ENCODE data around the gene STPG1. TPM values are rescaled to one million over a fixed set of nuclear protein-coding genes. Genes with fewer than 3 reads are reported as not detected.

Gene STPG1
- total RNA-seq, 1 donor from 2014 or later = 5.3 TPM

GRCh38 chr1:24437631-24438396 is 24.2 kb upstream of the STPG1 start:
- Histone ChIP-seq H3K4me3 (ENCODE audit: low read depth, low read length) (no peak overlapping the region), H3K27me3 (ENCODE audit: control insufficient read depth, insufficient read depth, low read length) (no peaks in the 10 kb centered on the region), H3K36me3 (ENCODE audit: control insufficient read depth, insufficient read depth, low read length) (peaks cover 8% of the 10 kb centered on the region)
- TF ChIP-seq CTCF (IDR thresholded peaks at IDR 0.05; ENCODE audit: insufficient read depth, low read length, severe bottlenecking) = no peak
- FAIRE-seq = no peak
- DNase-seq (ENCODE audit: low read depth) = peak; percentile 33

DNA sequence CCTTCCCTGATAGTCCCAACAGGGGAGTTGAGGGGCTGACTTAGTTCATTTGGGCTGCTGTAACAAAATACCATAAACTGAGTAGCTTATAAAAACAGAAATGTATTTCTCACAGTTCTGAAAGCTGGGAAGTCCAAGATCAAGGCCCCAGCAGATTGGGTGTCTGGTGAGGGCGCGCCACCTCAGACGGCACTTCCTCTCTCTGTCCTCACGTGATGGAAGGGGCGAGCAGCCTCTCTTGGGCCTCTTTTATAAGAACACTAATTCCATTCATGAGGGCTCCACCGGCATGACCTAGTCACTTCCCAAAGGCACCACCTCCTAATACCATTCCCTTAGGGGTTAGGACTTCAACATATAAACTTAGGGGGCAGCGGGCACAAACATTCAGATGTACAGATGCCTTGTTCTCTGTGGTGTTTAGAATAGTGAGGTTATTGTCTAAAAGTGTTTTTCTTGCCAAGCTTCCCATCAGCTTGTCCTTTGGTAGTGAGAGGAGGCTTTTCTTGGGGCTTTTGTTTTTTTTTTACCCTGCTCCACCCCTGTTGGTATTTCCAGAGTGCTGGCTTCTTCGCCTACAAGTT is 22.3 kb upstream of the STPG1 start:
- Histone ChIP-seq H3K27me3 (ENCODE audit: control insufficient read depth, insufficient read depth, low read length) (no peaks in the 10 kb centered on the region), H3K36me3 (ENCODE audit: control insufficient read depth, insufficient read depth, low read length) (peaks cover 7% of the 10 kb centered on the region), H3K4me3 (ENCODE audit: low read depth, low read length) (no peak overlapping the region)
- FAIRE-seq (no peak), DNase-seq (ENCODE audit: low read depth) (no peak)
- no peak for TF ChIP-seq CTCF (IDR thresholded peaks at IDR 0.05; ENCODE audit: insufficient read depth, low read length, severe bottlenecking)

GRCh38 chr1:24427545-24427862 is 13.9 kb upstream of the STPG1 start:
- no peak for DNase-seq (ENCODE audit: low read depth)
- Histone ChIP-seq H3K36me3 (ENCODE audit: control insufficient read depth, insufficient read depth, low read length) (peaks cover 10% of the 10 kb centered on the region), H3K27me3 (ENCODE audit: control insufficient read depth, insufficient read depth, low read length) (no peaks in the 10 kb centered on the region), H3K4me3 (ENCODE audit: low read depth, low read length) (no peak overlapping the region)
- no peak for FAIRE-seq
- no peak for TF ChIP-seq CTCF (IDR thresholded peaks at IDR 0.05; ENCODE audit: insufficient read depth, low read length, severe bottlenecking)

DNA sequence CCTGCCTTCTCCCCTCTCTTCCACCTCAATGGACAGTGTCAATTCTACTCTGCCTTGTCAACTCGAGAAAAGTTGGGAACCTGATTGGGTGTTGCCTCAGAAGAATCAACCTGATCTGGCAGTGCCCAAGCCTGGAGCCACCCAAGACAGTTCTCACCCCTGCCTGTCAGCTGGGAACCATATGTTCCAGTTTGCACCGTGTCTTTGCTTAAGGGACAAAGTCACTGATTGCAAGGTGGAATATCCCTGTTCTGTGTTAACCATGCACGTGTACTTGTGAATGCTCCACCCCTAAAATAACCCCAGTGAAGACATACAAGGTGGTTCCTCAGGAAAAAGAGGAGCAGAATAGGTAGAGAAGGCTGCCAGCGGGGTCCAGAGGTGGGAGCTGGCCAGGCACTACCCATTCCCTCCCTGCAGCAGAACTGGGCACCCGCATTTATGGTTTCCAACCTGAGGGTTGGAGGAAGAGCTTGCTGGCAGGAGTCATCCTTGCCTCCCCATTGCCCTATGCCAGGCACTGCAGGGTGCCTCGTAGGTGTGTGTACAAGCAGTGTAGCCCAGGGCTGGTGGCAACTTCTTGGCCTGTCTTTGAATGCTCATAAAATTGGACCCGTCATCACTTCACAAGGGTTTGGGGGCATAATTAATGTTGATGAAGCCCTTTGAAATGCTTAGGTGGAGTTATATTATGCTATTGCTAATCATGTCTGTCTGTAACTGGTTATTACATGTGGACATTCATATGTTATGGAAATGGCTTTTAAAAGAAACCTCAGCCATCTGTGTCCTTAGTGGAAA is 13.4 kb upstream of the STPG1 start:
- no peak overlapping the region for H3K4me3 ChIP-seq (ENCODE audit: low read depth, low read length)
- DNase-seq (ENCODE audit: low read depth) = no peak
- peaks cover 10% of the 10 kb centered on the region for H3K36me3 ChIP-seq (ENCODE audit: control insufficient read depth, insufficient read depth, low read length)
- no peak for FAIRE-seq
- TF ChIP-seq CTCF (IDR thresholded peaks at IDR 0.05; ENCODE audit: insufficient read depth, low read length, severe bottlenecking) = no peak
- H3K27me3 ChIP-seq (ENCODE audit: control insufficient read depth, insufficient read depth, low read length) = no peaks in the 10 kb centered on the region

DNA sequence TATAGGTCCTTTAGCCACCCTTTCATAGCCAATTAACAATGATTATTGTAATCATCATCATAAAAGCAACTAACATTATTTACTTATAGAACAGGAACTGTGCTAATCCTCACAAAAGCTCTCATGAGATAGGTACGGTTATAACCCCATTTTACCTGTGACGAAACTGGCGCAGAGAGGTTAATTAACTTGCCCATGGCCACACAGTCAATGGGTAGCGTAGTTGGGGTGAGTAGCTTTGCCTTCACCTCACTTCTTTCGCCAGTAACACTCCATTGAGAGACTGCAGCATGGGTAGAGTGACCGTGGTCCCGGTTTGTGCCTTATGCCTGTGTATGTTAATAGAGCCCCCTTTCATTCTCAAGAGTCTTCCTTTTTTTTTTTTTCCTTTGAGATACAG is 12.3 kb upstream of the STPG1 start:
- DNase-seq (ENCODE audit: low read depth) (no peak), FAIRE-seq (no peak)
- TF ChIP-seq CTCF (IDR thresholded peaks at IDR 0.05; ENCODE audit: insufficient read depth, low read length, severe bottlenecking) = no peak
- Histone ChIP-seq H3K36me3 (ENCODE audit: control insufficient read depth, insufficient read depth, low read length) (peaks cover 13% of the 10 kb centered on the region), H3K4me3 (ENCODE audit: low read depth, low read length) (no peak overlapping the region), H3K27me3 (ENCODE audit: control insufficient read depth, insufficient read depth, low read length) (no peaks in the 10 kb centered on the region)

All from bronchial epithelial cell (primary cell).